IMR-90 (cell line): ENCODE results near the gene NCKAP5L. TPM values are rescaled to one million over a fixed set of nuclear protein-coding genes. Genes with fewer than 3 reads are reported as not detected.

Experiments used
- ATAC-seq: fragments of 200-7000 bp; cut with Tn5 transposase; 2 replicates; pipeline ENCODE4 v1.9.1; 2020; ENCODE audit warnings: low read depth, mild to moderate bottlenecking, moderate library complexity
- BruUV-seq: library from RNA; stranded (reverse); fragments of 400-500 nt; replicated peaks from 2 replicates; lab custom pipeline; 2021; lab: Mats Ljungman, UMichigan
- CTCF ChIA-PET: fragments of 300-600 bp; formaldehyde crosslinking; extraction: SDS; loops from one replicate; lab custom pipeline; 2021; ENCODE audit warnings: antibody characterized with exemption; lab: Yijun Ruan, JAX
- POLR2A ChIA-PET: fragments of 300-600 bp; sonication (Branson Sonifier 250); formaldehyde crosslinking; loops from one replicate; lab custom pipeline; 2022; ENCODE audit warnings: antibody characterized with exemption; ENCODE audit not compliant: unreplicated experiment; lab: Charles Lee
- DNase-seq: peaks from one replicate; pipeline ENCODE4 v3.0.0; 2013
- H2AFZ ChIP-seq: replicated peaks from 2 replicates; pipeline ENCODE3; 2013; ENCODE audit warnings: low read length, mild to moderate bottlenecking; ENCODE audit not compliant: poor library complexity
- H2AK5ac ChIP-seq: 2 replicates; pipeline ENCODE4 v1.6.1; 2013; ENCODE audit warnings: low read depth, low read length, inconsistent platforms
- H2AK9ac ChIP-seq: replicated peaks from 2 replicates; pipeline ENCODE3; 2013; ENCODE audit warnings: mild to moderate bottlenecking, low read depth, low read length, moderate library complexity; ENCODE audit not compliant: poor library complexity
- H2BK120ac ChIP-seq: 2 replicates; pipeline ENCODE4 v1.6.1; 2013; ENCODE audit warnings: low read depth, low read length, inconsistent platforms
- H2BK15ac ChIP-seq: 3 replicates; pipeline ENCODE4 v1.6.1; 2013; ENCODE audit warnings: low read depth, low read length, inconsistent platforms
- H2BK20ac ChIP-seq: 2 replicates; pipeline ENCODE4 v1.6.1; 2013; ENCODE audit warnings: low read depth, mild to moderate bottlenecking, inconsistent platforms, low read length, moderate library complexity
- H2BK5ac ChIP-seq: 2 replicates; pipeline ENCODE4 v1.6.1; 2013; ENCODE audit warnings: mild to moderate bottlenecking, low read depth, low read length, inconsistent platforms; ENCODE audit not compliant: poor library complexity, severe bottlenecking
- H3K14ac ChIP-seq: replicated peaks from 2 replicates; pipeline ENCODE4 v1.6.1; 2013; ENCODE audit warnings: low read depth, low read length, inconsistent platforms
- H3K18ac ChIP-seq: 2 replicates; pipeline ENCODE4 v1.6.1; 2013; ENCODE audit warnings: low read depth, low read length, control low read depth
- H3K23ac ChIP-seq: 2 replicates; pipeline ENCODE4 v1.6.1; 2013; ENCODE audit warnings: low read depth, low read length, inconsistent platforms
- H3K27ac ChIP-seq: 2 replicates; pipeline ENCODE4 v1.5.1; 2013; ENCODE audit warnings: mild to moderate bottlenecking, control low read depth, low read length; ENCODE audit not compliant: insufficient read depth
- H3K27me3 ChIP-seq: 2 replicates; pipeline ENCODE4 v1.6.1; 2013; ENCODE audit warnings: low read length; ENCODE audit not compliant: control insufficient read depth, insufficient read depth
- H3K36me3 ChIP-seq: 2 replicates; pipeline ENCODE4 v1.6.1; 2013; ENCODE audit warnings: low read length, mixed read lengths; ENCODE audit not compliant: control insufficient read depth, insufficient read depth
- H3K4ac ChIP-seq: 2 replicates; pipeline ENCODE4 v1.6.1; 2013; ENCODE audit warnings: low read depth, low read length, inconsistent platforms
- H3K4me1 ChIP-seq: 2 replicates; pipeline ENCODE4 v1.6.1; 2013; ENCODE audit warnings: low read length, mixed read lengths; ENCODE audit not compliant: control insufficient read depth, insufficient read depth
- H3K4me2 ChIP-seq: 2 replicates; pipeline ENCODE4 v1.6.1; 2013; ENCODE audit warnings: low read depth, mild to moderate bottlenecking, control low read depth, low read length, moderate library complexity
- H3K4me3 ChIP-seq: 2 replicates; pipeline ENCODE4 v1.5.1; 2013; ENCODE audit warnings: low read depth, mild to moderate bottlenecking, control low read depth, low read length, moderate library complexity; ENCODE audit not compliant: insufficient read depth
- H3K56ac ChIP-seq: 2 replicates; pipeline ENCODE4 v1.6.1; 2013; ENCODE audit warnings: low read length, inconsistent platforms; ENCODE audit not compliant: insufficient read depth; ENCODE audit errors: extremely low read depth
- H3K79me1 ChIP-seq, 2 experiments: 2 replicates each; pipeline ENCODE4 v1.6.1; 2013; ENCODE audit warnings: low read length in 2 of 2, inconsistent platforms in 1 of 2, low read depth in 1 of 2
- H3K9ac ChIP-seq: 2 replicates; pipeline ENCODE4 v1.6.1; 2013; ENCODE audit warnings: low read depth, low read length, control low read depth
- H3K9me1 ChIP-seq: 2 replicates; pipeline ENCODE4 v1.6.1; 2013; ENCODE audit warnings: low read length, inconsistent platforms; ENCODE audit not compliant: insufficient read depth
- H3K9me3 ChIP-seq: 2 replicates; pipeline ENCODE4 v1.6.1; 2013; ENCODE audit warnings: low read length; ENCODE audit not compliant: control insufficient read depth, insufficient read depth
- H4K20me1 ChIP-seq: 2 replicates; pipeline ENCODE4 v1.6.1; 2013; ENCODE audit warnings: low read length, inconsistent platforms; ENCODE audit not compliant: insufficient read depth
- H4K5ac ChIP-seq: 2 replicates; pipeline ENCODE4 v1.6.1; 2013; ENCODE audit warnings: mild to moderate bottlenecking, low read depth, low read length, control low read depth
- H4K8ac ChIP-seq, 2 experiments: 2 replicates each; pipeline ENCODE4 v1.6.1; 2013; ENCODE audit warnings: low read depth in 2 of 2, low read length in 2 of 2, control low read depth in 1 of 2, inconsistent platforms in 1 of 2
- H4K91ac ChIP-seq: 2 replicates; pipeline ENCODE4 v1.6.1; 2013; ENCODE audit warnings: low read depth, low read length, inconsistent platforms; ENCODE audit not compliant: insufficient read depth
- BHLHE40 ChIP-seq: fragments of 150-350 bp; IDR thresholded peaks from 2 replicates; pipeline ENCODE4 v1.6.1; 2016; ENCODE audit warnings: mild to moderate bottlenecking, low read depth, low read length
- CEBPB ChIP-seq: IDR thresholded peaks from 2 replicates; pipeline ENCODE4 v1.6.1; 2012; ENCODE audit warnings: low read depth, low read length, improper control_type of control experiment
- ELK1 ChIP-seq: fragments of 150-350 bp; IDR thresholded peaks from 2 replicates; pipeline ENCODE4 v1.6.1; 2016; ENCODE audit warnings: low read depth, mild to moderate bottlenecking, low read length, moderate library complexity, borderline replicate concordance
- MAFK ChIP-seq: IDR thresholded peaks from 2 replicates; pipeline ENCODE4 v1.6.1; 2012; ENCODE audit warnings: low read depth, low read length, improper control_type of control experiment
- MAZ ChIP-seq: IDR thresholded peaks from 2 replicates; pipeline ENCODE4 v1.6.1; 2012; ENCODE audit warnings: low read depth, mild to moderate bottlenecking, low read length, improper control_type of control experiment, moderate library complexity, borderline replicate concordance
- MXI1 ChIP-seq: IDR thresholded peaks from 2 replicates; pipeline ENCODE4 v1.6.1; 2012; ENCODE audit warnings: low read depth, mild to moderate bottlenecking, low read length, moderate library complexity, borderline replicate concordance
- NFE2L2 ChIP-seq: fragments of 150-350 bp; IDR thresholded peaks from 2 replicates; pipeline ENCODE4 v1.6.1; 2016; ENCODE audit warnings: low read depth, mild to moderate bottlenecking, low read length
- RAD21 ChIP-seq: IDR thresholded peaks from 2 replicates; pipeline ENCODE4 v1.6.1; 2012; ENCODE audit warnings: low read length, improper control_type of control experiment
- RCOR1 ChIP-seq: IDR thresholded peaks from 2 replicates; pipeline ENCODE4 v1.6.1; 2012; ENCODE audit warnings: mild to moderate bottlenecking, low read length, improper control_type of control experiment; ENCODE audit not compliant: insufficient replicate concordance
- RFX5 ChIP-seq: IDR thresholded peaks from 2 replicates; pipeline ENCODE4 v1.8.0; 2012; ENCODE audit warnings: low read depth, mild to moderate bottlenecking, low read length, moderate library complexity
- SMC3 ChIP-seq: fragments of 150-350 bp; IDR thresholded peaks from 2 replicates; pipeline ENCODE4 v1.6.1; 2016; ENCODE audit warnings: low read depth, mild to moderate bottlenecking, antibody characterized with exemption, low read length, moderate library complexity
- USF2 ChIP-seq: fragments of 150-350 bp; IDR thresholded peaks from 2 replicates; pipeline ENCODE4 v1.6.1; 2017; ENCODE audit warnings: mild to moderate bottlenecking, antibody characterized with exemption, low read length, low read depth
- WGBS, 2 experiments: methylation state at CpG; one replicate each; pipeline versions ENCODE4 v1.1.5 to v1.1.7; 2013; ENCODE audit warnings: missing lambda C conversion rate in 2 of 2; ENCODE audit not compliant: insufficient read length in 1 of 2; ENCODE audit errors: extremely low coverage in 2 of 2; 5-methylcytosine and 5-hydroxymethylcytosine counted together
- dilution Hi-C: fragments of 300-500 bp; cut with HindIII; formaldehyde crosslinking; loops from one replicate; pipeline ENCODE4 v1.14.3; 2018; ENCODE audit warnings: low sequenced_read_pairs; ENCODE audit not compliant: unreplicated experiment
- in situ Hi-C: fragments of 300-500 bp; cut with MboI; formaldehyde crosslinking; loops from 3 replicates; pipeline ENCODE4 v1.14.3; 2019; ENCODE audit warnings: low sequenced_read_pairs, inconsistent platforms, mixed read lengths
- intact Hi-C: fragments of 100-400 bp; cut with micrococcal nuclease; formaldehyde crosslinking; loops from 2 replicates; pipeline ENCODE4 v1.10.0; 2022
- polyA plus RNA-seq, 3 experiments: library from polyadenylated mRNA; depleted of rRNA; stranded (reverse); fragments of >200 nt; gene quantifications; 2 replicates each; pipeline ENCODE4 v1.2.3, GENCODE V29; 2012; ENCODE audit warnings: low replicate concordance in 1 of 3
- total RNA-seq: library from RNA; depleted of rRNA; stranded (reverse); fragments of >200 nt; gene quantifications from 2 replicates; pipeline ENCODE4 v1.2.3, GENCODE V29; 2012

Gene NCKAP5L
- total and polyA plus RNA-seq, 2 of the 4 experiments (the other 2 are of a cell fraction) = 6.1 to 14.4 TPM

- Histone ChIP-seq H3K79me1 (no peaks in the 10 kb centered on the region), H4K91ac (no peak overlapping the region), H3K9me3 (no peaks in the 10 kb centered on the region), H2BK5ac (no peak overlapping the region), H3K4me1 (peaks cover 4% of the 10 kb centered on the region), H3K23ac (no peak overlapping the region), H3K56ac (no peak overlapping the region), H4K8ac (no peak overlapping the region), H2AK5ac (no peak overlapping the region), H3K9ac (no peak overlapping the region), H3K4me3 (no peak overlapping the region), H3K18ac (no peak overlapping the region), H3K4me2 (no peak overlapping the region), H3K14ac (no peak overlapping the region), H2AFZ (no peak overlapping the region), H2BK15ac (no peak overlapping the region), H3K27ac (no peak overlapping the region), H2BK120ac (no peak overlapping the region), H4K5ac (no peak overlapping the region), H3K36me3 (no peaks in the 10 kb centered on the region), H3K4ac (no peak overlapping the region), H2BK20ac (no peak overlapping the region), H3K27me3 (peaks cover 13% of the 10 kb centered on the region), H3K9me1 (no peaks in the 10 kb centered on the region; the same call in 1 of the 2 replicates), H4K20me1 (no peaks in the 10 kb centered on the region), H2AK9ac (no peak overlapping the region)
- POLR2A ChIA-PET = no interaction called here
- TF ChIP-seq USF2 (no peak), BHLHE40 (no peak), ELK1 (no peak), RFX5 (no peak), MAZ (no peak), RAD21 (no peak), MXI1 (no peak), RCOR1 (no peak), CEBPB (no peak), NFE2L2 (no peak), SMC3 (no peak), MAFK (no peak)
- ATAC-seq = no peak
- BruUV-seq = no TSS peak
- in situ Hi-C loops (no loop called here), intact Hi-C loops (no loop called here), dilution Hi-C loops (no loop called here)
- no peak for DNase-seq
- WGBS, 2 experiments = 100% methylated on average over 4 of the region's 9 CpGs; no CpG with 5 or more reads in 1 of the 2 experiments
- CTCF ChIA-PET = no interaction called here
Observed at GRCh38 chr12:49875115-49875720, 47.0 kb upstream of the NCKAP5L start.
